BLaER1 treated with 17β-estradiol and CSF1 and Interleukin-3, amounts not matched to agents 10 nM and 100 nM (cell line): ENCODE measurements around the gene PGGT1B.

Experiments used
- H3K27ac ChIP-seq, 11 experiments: shearing (Covaris generic); formaldehyde crosslinking; 2 replicates each; pipeline ENCODE4 v1.8.1; 2022
- H3K27me3 ChIP-seq, 11 experiments: shearing (Covaris generic); formaldehyde crosslinking; 2 replicates each; pipeline ENCODE4 v1.8.1; 2022
- H3K36me3 ChIP-seq, 11 experiments: shearing (Covaris generic); formaldehyde crosslinking; 2 replicates each; pipeline ENCODE4 v1.8.1; 2022
- H3K4me1 ChIP-seq, 10 experiments: shearing (Covaris generic); formaldehyde crosslinking; 2 replicates each; pipeline ENCODE4 v1.8.1; 2022
- H3K4me2 ChIP-seq, 11 experiments: shearing (Covaris generic); formaldehyde crosslinking; 2 replicates each; pipeline ENCODE4 v1.8.1; 2022
- H3K4me3 ChIP-seq, 10 experiments: shearing (Covaris generic); formaldehyde crosslinking; 2 replicates each; pipeline ENCODE4 v1.8.1; 2022
- H3K9ac ChIP-seq, 11 experiments: shearing (Covaris generic); formaldehyde crosslinking; 2 replicates each; pipeline ENCODE4 v1.8.1; 2022
- H3K9me3 ChIP-seq, 11 experiments: shearing (Covaris generic); formaldehyde crosslinking; replicated peaks in 1 of 11; 2 replicates each; pipeline ENCODE4 v1.8.1; 2022
- H4K20me1 ChIP-seq, 11 experiments: shearing (Covaris generic); formaldehyde crosslinking; 2 replicates each; pipeline ENCODE4 v1.8.1; 2022
- Cebpa-rat ChIP-seq, 11 experiments: shearing (Covaris generic); IDR thresholded peaks; 2 replicates each; pipeline ENCODE4 v1.8.1; 2022

The PGGT1B gene

GRCh38 chr5:115202952-115203351 is 59.7 kb downstream of the PGGT1B start:
- Histone ChIP-seq H3K27ac (no peak overlapping the region), H3K4me1 (peaks cover 0 to 16% (median 0%) of the 10 kb centered on the region in 10 experiments; a peak in 8 of 20 replicates), H3K4me2 (no peak overlapping the region), H3K36me3 (peaks cover 0 to 11% (median 0%) of the 10 kb centered on the region in 11 experiments; a peak in 1 of 22 replicates), H3K9me3 (peaks cover 0 to 4% (median 0%) of the 10 kb centered on the region in 11 experiments; a peak in 1 of 22 replicates), H3K9ac (no peak overlapping the region), H3K4me3 (no peak overlapping the region), H4K20me1 (no peaks in the 10 kb centered on the region), H3K27me3 (no peaks in the 10 kb centered on the region)
- no peak for TF ChIP-seq Cebpa-rat (IDR thresholded peaks at IDR 0.05)

GRCh38 chr5:115196161-115196560 is 66.5 kb downstream of the PGGT1B start:
- no peaks in the 10 kb centered on the region for H3K27me3 ChIP-seq
- no peak overlapping the region for H3K9ac ChIP-seq
- H4K20me1 ChIP-seq: no peaks in the 10 kb centered on the region
- H3K9me3 ChIP-seq: peaks cover 0 to 4% (median 0%) of the 10 kb centered on the region in 11 experiments; a peak in 1 of 22 replicates
- H3K36me3 ChIP-seq: no peaks in the 10 kb centered on the region
- no peak for TF ChIP-seq Cebpa-rat (IDR thresholded peaks at IDR 0.05)
- no peak overlapping the region for H3K4me3 ChIP-seq
- no peak overlapping the region for H3K27ac ChIP-seq
- H3K4me2 ChIP-seq: no peak overlapping the region
- H3K4me1 ChIP-seq: no peaks in the 10 kb centered on the region

GRCh38 chr5:115194676-115195075 is 68.0 kb downstream of the PGGT1B start:
- Histone ChIP-seq H3K27ac (no peak overlapping the region), H3K4me2 (no peak overlapping the region), H3K4me1 (no peaks in the 10 kb centered on the region), H3K9ac (no peak overlapping the region), H3K36me3 (no peaks in the 10 kb centered on the region), H3K4me3 (no peak overlapping the region), H3K27me3 (no peaks in the 10 kb centered on the region), H3K9me3 (peaks cover 0 to under 1% (median 0%) of the 10 kb centered on the region in 11 experiments; a peak in 1 of 22 replicates), H4K20me1 (no peaks in the 10 kb centered on the region)
- no peak for TF ChIP-seq Cebpa-rat (IDR thresholded peaks at IDR 0.05)

- Histone ChIP-seq H3K9me3 (no peaks in the 10 kb centered on the region), H3K4me2 (no peak overlapping the region), H4K20me1 (no peaks in the 10 kb centered on the region), H3K27me3 (no peaks in the 10 kb centered on the region), H3K9ac (no peak overlapping the region), H3K27ac (no peak overlapping the region), H3K4me3 (no peak overlapping the region), H3K36me3 (no peaks in the 10 kb centered on the region), H3K4me1 (no peaks in the 10 kb centered on the region)
- TF ChIP-seq Cebpa-rat (IDR thresholded peaks at IDR 0.05): no peak
These were observed 69.4 kb downstream of the PGGT1B start for GRCh38 chr5:115193295-115193694.

- no peaks in the 10 kb centered on the region for H3K4me1 ChIP-seq
- no peak overlapping the region for H3K4me2 ChIP-seq
- H3K27ac ChIP-seq: no peak overlapping the region
- H4K20me1 ChIP-seq: no peaks in the 10 kb centered on the region
- H3K9ac ChIP-seq: no peak overlapping the region
- H3K4me3 ChIP-seq: no peak overlapping the region
- no peak for TF ChIP-seq Cebpa-rat (IDR thresholded peaks at IDR 0.05)
- no peaks in the 10 kb centered on the region for H3K36me3 ChIP-seq
- no peaks in the 10 kb centered on the region for H3K9me3 ChIP-seq
- H3K27me3 ChIP-seq: no peaks in the 10 kb centered on the region
These were observed 70.6 kb downstream of the PGGT1B start for GRCh38 chr5:115192098-115192497.

- Histone ChIP-seq H4K20me1 (no peaks in the 10 kb centered on the region), H3K9ac (no peak overlapping the region), H3K27me3 (no peaks in the 10 kb centered on the region), H3K4me3 (no peak overlapping the region), H3K36me3 (no peaks in the 10 kb centered on the region), H3K4me2 (no peak overlapping the region), H3K27ac (no peak overlapping the region), H3K4me1 (no peaks in the 10 kb centered on the region), H3K9me3 (no peaks in the 10 kb centered on the region)
- TF ChIP-seq Cebpa-rat (IDR thresholded peaks at IDR 0.05): no peak
These were observed 71.1 kb downstream of the PGGT1B start for GRCh38 chr5:115191474-115192031.

GRCh38 chr5:115190388-115190787 is 72.3 kb downstream of the PGGT1B start:
- Histone ChIP-seq H3K4me2 (no peak overlapping the region), H4K20me1 (no peaks in the 10 kb centered on the region), H3K4me1 (no peaks in the 10 kb centered on the region), H3K4me3 (no peak overlapping the region), H3K36me3 (no peaks in the 10 kb centered on the region), H3K27me3 (no peaks in the 10 kb centered on the region), H3K9me3 (no peaks in the 10 kb centered on the region), H3K9ac (no peak overlapping the region), H3K27ac (no peak overlapping the region)
- no peak for TF ChIP-seq Cebpa-rat (IDR thresholded peaks at IDR 0.05)

- Histone ChIP-seq H4K20me1 (no peaks in the 10 kb centered on the region), H3K27ac (no peak overlapping the region), H3K4me2 (no peak overlapping the region), H3K27me3 (no peaks in the 10 kb centered on the region), H3K36me3 (no peaks in the 10 kb centered on the region), H3K4me3 (no peak overlapping the region), H3K9ac (no peak overlapping the region), H3K9me3 (no peaks in the 10 kb centered on the region), H3K4me1 (no peaks in the 10 kb centered on the region)
- TF ChIP-seq Cebpa-rat (IDR thresholded peaks at IDR 0.05): no peak
These were observed 72.8 kb downstream of the PGGT1B start for GRCh38 chr5:115189866-115190265.

- no peaks in the 10 kb centered on the region for H3K4me1 ChIP-seq
- H3K9ac ChIP-seq: no peak overlapping the region
- no peaks in the 10 kb centered on the region for H3K36me3 ChIP-seq
- H3K27ac ChIP-seq: no peak overlapping the region
- H3K4me2 ChIP-seq: no peak overlapping the region
- no peak for TF ChIP-seq Cebpa-rat (IDR thresholded peaks at IDR 0.05)
- no peaks in the 10 kb centered on the region for H4K20me1 ChIP-seq
- H3K27me3 ChIP-seq: peaks cover 11 to 15% (median 12%) of the 10 kb centered on the region in 11 experiments
- no peak overlapping the region for H3K4me3 ChIP-seq
- peaks cover 0 to under 1% (median 0%) of the 10 kb centered on the region in 11 experiments; a peak in 2 of 22 replicates for H3K9me3 ChIP-seq
These were observed 75.9 kb downstream of the PGGT1B start for GRCh38 chr5:115186794-115187193.

GRCh38 chr5:115184770-115185169 is 77.9 kb downstream of the PGGT1B start:
- H3K9ac ChIP-seq: no peak overlapping the region
- no peak overlapping the region for H3K27ac ChIP-seq
- no peak overlapping the region for H3K4me3 ChIP-seq
- H3K4me1 ChIP-seq: peaks cover under 1 to 8% (median 7%) of the 10 kb centered on the region in 10 experiments; a peak in 17 of 20 replicates
- H3K9me3 ChIP-seq: peaks cover 0 to 9% (median 0%) of the 10 kb centered on the region in 11 experiments; a peak in 6 of 22 replicates
- H3K36me3 ChIP-seq: no peaks in the 10 kb centered on the region
- no peak for TF ChIP-seq Cebpa-rat (IDR thresholded peaks at IDR 0.05)
- peaks cover 31 to 35% (median 32%) of the 10 kb centered on the region in 11 experiments for H3K27me3 ChIP-seq
- H3K4me2 ChIP-seq: no peak overlapping the region
- peaks cover 0 to 16% (median 2%) of the 10 kb centered on the region in 11 experiments; a peak in 11 of 22 replicates for H4K20me1 ChIP-seq
